HEK293 (cell line): ENCODE measurements around the gene MYO1E.

Experiments
- CTCF ChIA-PET: fragments of 350-600 bp; formaldehyde crosslinking; extraction: SDS; loops from one replicate; lab custom pipeline; 2021; ENCODE audit warnings: antibody characterized with exemption; lab: Yijun Ruan, JAX
- POLR2A ChIA-PET: fragments of 300-600 bp; formaldehyde crosslinking; extraction: SDS; loops from one replicate; lab custom pipeline; 2020; ENCODE audit warnings: antibody characterized with exemption, inconsistent platforms; lab: Yijun Ruan, JAX
- H3K27ac ChIP-seq: fragments of 200-500 bp; sonication (Bioruptor generic); 2 replicates; pipeline ENCODE4 v1.5.1; 2014; ENCODE audit warnings: low read depth, low read length, control low read depth, inconsistent platforms; ENCODE audit errors: extremely low read depth
- H3K36me3 ChIP-seq, 2 experiments: fragments of 200-500 bp in 1 of 2; sonication (Bioruptor generic) in 1 of 2; 1 replicate in 1 of 2; 2 replicates in 1 of 2; pipeline ENCODE4 v1.5.1; 2014 to 2017; ENCODE audit warnings: inconsistent platforms in 2 of 2, low read length in 2 of 2; ENCODE audit not compliant: control insufficient read depth in 2 of 2, insufficient read depth in 1 of 2
- H3K4me1 ChIP-seq: fragments of 200-500 bp; sonication (Bioruptor generic); 2 replicates; pipeline ENCODE4 v1.5.1; 2014; ENCODE audit warnings: mild to moderate bottlenecking, low read length, inconsistent platforms; ENCODE audit not compliant: control insufficient read depth, insufficient read depth
- H3K4me3 ChIP-seq: 2 replicates; pipeline ENCODE4 v1.5.1; 2011; ENCODE audit warnings: low read depth, mild to moderate bottlenecking, control low read depth, low read length, moderate library complexity
- H3K9me3 ChIP-seq: fragments of 200-500 bp; sonication (Bioruptor generic); 2 replicates; pipeline ENCODE4 v1.5.1; 2014; ENCODE audit warnings: low read depth, low read length, inconsistent platforms; ENCODE audit not compliant: control insufficient read depth, insufficient read depth
- FEZF1 ChIP-seq: fragments of 450-650 bp; formaldehyde crosslinking; IDR thresholded peaks from 2 replicates; pipeline ENCODE4 v1.5.1; 2016; ENCODE audit warnings: missing biosample characterization, missing genetic modification characterization
- KLF16 ChIP-seq: fragments of 450-650 bp; formaldehyde crosslinking; IDR thresholded peaks from 2 replicates; pipeline ENCODE4 v1.5.1; 2017; ENCODE audit warnings: missing biosample characterization, missing genetic modification characterization
- YY1 ChIP-seq: fragments of 450-650 bp; formaldehyde crosslinking; IDR thresholded peaks from 2 replicates; pipeline ENCODE4 v1.5.1; 2018; ENCODE audit warnings: missing biosample characterization, missing genetic modification characterization
- ZBTB17 ChIP-seq: fragments of 450-650 bp; formaldehyde crosslinking; IDR thresholded peaks from 2 replicates; pipeline ENCODE4 v1.5.1; 2016; ENCODE audit warnings: missing biosample characterization, missing genetic modification characterization
- ZNF121 ChIP-seq: fragments of 450-650 bp; formaldehyde crosslinking; IDR thresholded peaks from 2 replicates; pipeline ENCODE4 v1.5.1; 2016; ENCODE audit warnings: missing biosample characterization, missing genetic modification characterization
- ZNF175 ChIP-seq: fragments of 450-650 bp; formaldehyde crosslinking; IDR thresholded peaks from 2 replicates; pipeline ENCODE4 v1.5.1; 2016; ENCODE audit warnings: missing biosample characterization, missing genetic modification characterization
- ZNF19 ChIP-seq: fragments of 450-650 bp; formaldehyde crosslinking; IDR thresholded peaks from 2 replicates; pipeline ENCODE4; 2016; ENCODE audit warnings: missing biosample characterization, missing genetic modification characterization, low read depth
- ZNF23 ChIP-seq: fragments of 450-650 bp; formaldehyde crosslinking; IDR thresholded peaks from 2 replicates; pipeline ENCODE4 v1.5.1; 2016; ENCODE audit warnings: missing biosample characterization, missing genetic modification characterization, borderline replicate concordance
- ZNF324 ChIP-seq: fragments of 450-650 bp; formaldehyde crosslinking; IDR thresholded peaks from 2 replicates; pipeline ENCODE4 v1.5.1; 2016; ENCODE audit warnings: missing biosample characterization, missing genetic modification characterization
- ZNF501 ChIP-seq: fragments of 450-650 bp; formaldehyde crosslinking; IDR thresholded peaks from 2 replicates; pipeline ENCODE4 v1.5.1; 2016; ENCODE audit warnings: missing biosample characterization, missing genetic modification characterization
- ZNF514 ChIP-seq: fragments of 450-650 bp; formaldehyde crosslinking; IDR thresholded peaks from 2 replicates; pipeline ENCODE4 v1.5.1; 2016; ENCODE audit warnings: missing biosample characterization, missing genetic modification characterization
- ZNF560 ChIP-seq: fragments of 450-650 bp; formaldehyde crosslinking; IDR thresholded peaks from 2 replicates; pipeline ENCODE4 v1.5.1; 2017; ENCODE audit warnings: missing biosample characterization, missing genetic modification characterization, borderline replicate concordance
- ZNF596 ChIP-seq: fragments of 450-650 bp; IDR thresholded peaks from 2 replicates; pipeline ENCODE4 v1.5.0; 2018; ENCODE audit warnings: missing biosample characterization, mild to moderate bottlenecking, missing genetic modification characterization, moderate library complexity
- ZNF677 ChIP-seq: fragments of 450-650 bp; IDR thresholded peaks from 2 replicates; pipeline ENCODE4 v1.5.0; 2018; ENCODE audit warnings: missing biosample characterization, mild to moderate bottlenecking, missing genetic modification characterization, moderate library complexity
- ZNF701 ChIP-seq: fragments of 450-650 bp; formaldehyde crosslinking; IDR thresholded peaks from 2 replicates; pipeline ENCODE4 v1.5.1; 2016; ENCODE audit warnings: missing biosample characterization, missing genetic modification characterization
- TF ChIP-seq, protein P1 (sequence below): fragments of 450-650 bp; formaldehyde crosslinking; IDR thresholded peaks from 2 replicates; pipeline ENCODE4 v1.5.1; 2016; ENCODE audit warnings: missing biosample characterization, missing genetic modification characterization, low read depth
- TF ChIP-seq, protein P2 (sequence below): fragments of 450-650 bp; formaldehyde crosslinking; IDR thresholded peaks from 2 replicates; pipeline ENCODE4 v1.5.1; 2016; ENCODE audit warnings: missing biosample characterization, missing genetic modification characterization
- TF ChIP-seq, protein P3 (sequence below): fragments of 450-650 bp; formaldehyde crosslinking; IDR thresholded peaks from 2 replicates; pipeline ENCODE4 v1.5.1; 2016; ENCODE audit warnings: missing biosample characterization, missing genetic modification characterization

MYO1E gene

GRCh38 chr15:59303633-59304032, 69.0 kb downstream of the MYO1E start:
- TF ChIP-seq ZNF324 (tag by site-specific recombination), result no peak
- TF ChIP-seq FEZF1 (tag by site-specific recombination), result no peak
- no peak for TF ChIP-seq ZBTB17 (tag by site-specific recombination)
- H3K4me1 ChIP-seq, result peaks cover 17% of the 10 kb centered on the region
- POLR2A ChIA-PET, result interaction anchor here (0.7 kb wide), 3 partner anchors 8 to 58 kb away, joined by 3 to 5 read pairs (median 3); no protein-coding TSS in a partner anchor
- CTCF ChIA-PET, result no interaction called here
- no peak overlapping the region for H3K4me3 ChIP-seq
- H3K9me3 ChIP-seq, result no peaks in the 10 kb centered on the region
- no peak overlapping the region for H3K27ac ChIP-seq
- no peaks in the 10 kb centered on the region for H3K36me3 ChIP-seq

- TF ChIP-seq ZNF121, result 0 out of 2 replicates have a peak, but pooled peaks have one; percentile 36
- no peak for TF ChIP-seq ZNF23 (tag by site-specific recombination)
- TF ChIP-seq, all 188 proteins: peak for 1
Observed at GRCh38 chr15:59303136-59303535, 69.5 kb downstream of the MYO1E start.

DNA sequence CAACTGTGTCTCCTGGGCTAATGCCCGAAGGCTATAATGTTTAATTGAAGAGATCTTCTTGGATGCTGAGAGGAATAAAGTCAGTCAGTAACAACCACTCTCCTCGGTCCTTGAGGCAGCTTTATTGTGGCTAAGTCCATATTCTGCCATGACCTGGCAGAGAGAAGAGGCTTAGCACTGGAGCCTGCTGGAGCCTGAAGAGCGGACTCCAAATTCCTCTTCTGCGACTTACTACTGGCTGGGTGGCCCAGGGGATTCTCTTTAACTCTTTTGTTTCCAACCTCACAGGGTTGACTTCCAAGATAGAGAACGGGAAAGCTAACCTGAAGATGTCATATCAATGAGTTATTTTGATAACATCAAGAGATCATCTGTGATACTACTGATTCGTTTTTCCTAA, 71.1 kb downstream of the MYO1E start:
- no peak overlapping the region for H3K4me3 ChIP-seq
- TF ChIP-seq KLF16 (tag by site-specific recombination), result no peak
- TF ChIP-seq, protein P1, sequence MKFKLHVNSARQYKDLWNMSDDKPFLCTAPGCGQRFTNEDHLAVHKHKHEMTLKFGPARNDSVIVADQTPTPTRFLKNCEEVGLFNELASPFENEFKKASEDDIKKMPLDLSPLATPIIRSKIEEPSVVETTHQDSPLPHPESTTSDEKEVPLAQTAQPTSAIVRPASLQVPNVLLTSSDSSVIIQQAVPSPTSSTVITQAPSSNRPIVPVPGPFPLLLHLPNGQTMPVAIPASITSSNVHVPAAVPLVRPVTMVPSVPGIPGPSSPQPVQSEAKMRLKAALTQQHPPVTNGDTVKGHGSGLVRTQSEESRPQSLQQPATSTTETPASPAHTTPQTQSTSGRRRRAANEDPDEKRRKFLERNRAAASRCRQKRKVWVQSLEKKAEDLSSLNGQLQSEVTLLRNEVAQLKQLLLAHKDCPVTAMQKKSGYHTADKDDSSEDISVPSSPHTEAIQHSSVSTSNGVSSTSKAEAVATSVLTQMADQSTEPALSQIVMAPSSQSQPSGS (tag by site-specific recombination), result no peak
- TF ChIP-seq ZNF501 (tag by site-specific recombination), result no peak
- TF ChIP-seq ZNF701 (tag by site-specific recombination), result no peak
- no peak for TF ChIP-seq ZNF560 (tag by site-specific recombination)
- TF ChIP-seq ZNF175, result no peak
- no peak for TF ChIP-seq ZNF677 (tag by site-specific recombination)
- TF ChIP-seq YY1 (tag by site-specific recombination), result no peak
- TF ChIP-seq, protein P2, sequence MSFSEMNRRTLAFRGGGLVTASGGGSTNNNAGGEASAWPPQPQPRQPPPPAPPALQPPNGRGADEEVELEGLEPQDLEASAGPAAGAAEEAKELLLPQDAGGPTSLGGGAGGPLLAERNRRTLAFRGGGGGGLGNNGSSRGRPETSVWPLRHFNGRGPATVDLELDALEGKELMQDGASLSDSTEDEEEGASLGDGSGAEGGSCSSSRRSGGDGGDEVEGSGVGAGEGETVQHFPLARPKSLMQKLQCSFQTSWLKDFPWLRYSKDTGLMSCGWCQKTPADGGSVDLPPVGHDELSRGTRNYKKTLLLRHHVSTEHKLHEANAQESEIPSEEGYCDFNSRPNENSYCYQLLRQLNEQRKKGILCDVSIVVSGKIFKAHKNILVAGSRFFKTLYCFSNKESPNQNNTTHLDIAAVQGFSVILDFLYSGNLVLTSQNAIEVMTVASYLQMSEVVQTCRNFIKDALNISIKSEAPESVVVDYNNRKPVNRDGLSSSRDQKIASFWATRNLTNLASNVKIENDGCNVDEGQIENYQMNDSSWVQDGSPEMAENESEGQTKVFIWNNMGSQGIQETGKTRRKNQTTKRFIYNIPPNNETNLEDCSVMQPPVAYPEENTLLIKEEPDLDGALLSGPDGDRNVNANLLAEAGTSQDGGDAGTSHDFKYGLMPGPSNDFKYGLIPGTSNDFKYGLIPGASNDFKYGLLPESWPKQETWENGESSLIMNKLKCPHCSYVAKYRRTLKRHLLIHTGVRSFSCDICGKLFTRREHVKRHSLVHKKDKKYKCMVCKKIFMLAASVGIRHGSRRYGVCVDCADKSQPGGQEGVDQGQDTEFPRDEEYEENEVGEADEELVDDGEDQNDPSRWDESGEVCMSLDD, result no peak
- TF ChIP-seq, protein P3, sequence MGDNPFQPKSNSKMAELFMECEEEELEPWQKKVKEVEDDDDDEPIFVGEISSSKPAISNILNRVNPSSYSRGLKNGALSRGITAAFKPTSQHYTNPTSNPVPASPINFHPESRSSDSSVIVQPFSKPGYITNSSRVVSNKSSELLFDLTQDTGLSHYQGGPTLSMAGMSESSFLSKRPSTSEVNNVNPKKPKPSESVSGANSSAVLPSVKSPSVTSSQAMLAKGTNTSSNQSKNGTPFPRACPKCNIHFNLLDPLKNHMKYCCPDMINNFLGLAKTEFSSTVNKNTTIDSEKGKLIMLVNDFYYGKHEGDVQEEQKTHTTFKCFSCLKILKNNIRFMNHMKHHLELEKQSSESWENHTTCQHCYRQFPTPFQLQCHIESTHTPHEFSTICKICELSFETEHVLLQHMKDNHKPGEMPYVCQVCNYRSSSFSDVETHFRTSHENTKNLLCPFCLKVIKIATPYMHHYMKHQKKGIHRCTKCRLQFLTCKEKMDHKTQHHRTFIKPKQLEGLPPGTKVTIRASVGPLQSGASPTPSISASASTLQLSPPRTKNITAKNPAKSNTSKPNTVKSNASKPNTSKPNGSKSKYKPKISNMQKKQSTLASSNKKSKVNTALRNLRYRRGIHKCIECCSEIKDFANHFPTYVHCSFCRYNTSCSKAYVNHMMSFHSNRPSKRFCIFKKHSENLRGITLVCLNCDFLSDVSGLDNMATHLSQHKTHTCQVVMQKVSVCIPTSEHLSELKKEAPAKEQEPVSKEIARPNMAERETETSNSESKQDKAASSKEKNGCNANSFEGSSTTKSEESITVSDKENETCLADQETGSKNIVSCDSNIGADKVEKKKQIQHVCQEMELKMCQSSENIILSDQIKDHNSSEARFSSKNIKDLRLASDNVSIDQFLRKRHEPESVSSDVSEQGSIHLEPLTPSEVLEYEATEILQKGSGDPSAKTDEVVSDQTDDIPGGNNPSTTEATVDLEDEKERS (tag by site-specific recombination), result no peak
- TF ChIP-seq ZNF596 (tag by site-specific recombination), result no peak
- no peak for TF ChIP-seq ZNF514 (tag by site-specific recombination)
- no peak for TF ChIP-seq ZNF19
- peaks cover 17% of the 10 kb centered on the region for H3K4me1 ChIP-seq
- ChIA-PET CTCF (no interaction called here), POLR2A (no interaction called here)
- H3K27ac ChIP-seq, result no peak overlapping the region
- H3K36me3 ChIP-seq, result no peaks in the 10 kb centered on the region
- no peaks in the 10 kb centered on the region for H3K9me3 ChIP-seq

More at GRCh38 chr15:59303136-59303535, 69.5 kb downstream of the MYO1E start:
- Histone ChIP-seq H3K4me1 (peaks cover 17% of the 10 kb centered on the region), H3K36me3 (no peaks in the 10 kb centered on the region), H3K9me3 (no peaks in the 10 kb centered on the region), H3K4me3 (no peak overlapping the region), H3K27ac (no peak overlapping the region)
- ChIA-PET POLR2A (interaction anchor here (0.7 kb wide), 1 partner anchor 8 kb away, joined by 3 read pairs; no protein-coding TSS in a partner anchor), CTCF (no interaction called here)
